Activated T-helper 1 cell treated with anti-CD3 and anti-CD28 coated beads, Interleukin-2, amount 50 U/mL, for 16 hours (primary cell): ENCODE data around the gene ALDH3B2.
"Not testable (repeated sequence)": the region's sequence is repeated elsewhere in the genome, so short reads cannot be mapped to it uniquely, and the experiment has no call there.

Experiments
- DNase-seq, 2 donors: peaks; one replicate each; pipeline ENCODE4 v3.0.0-alpha.2; 2020; ENCODE audit warnings: low read depth in 1 of 2, low spot score in 1 of 2

The ALDH3B2 gene, protein sequence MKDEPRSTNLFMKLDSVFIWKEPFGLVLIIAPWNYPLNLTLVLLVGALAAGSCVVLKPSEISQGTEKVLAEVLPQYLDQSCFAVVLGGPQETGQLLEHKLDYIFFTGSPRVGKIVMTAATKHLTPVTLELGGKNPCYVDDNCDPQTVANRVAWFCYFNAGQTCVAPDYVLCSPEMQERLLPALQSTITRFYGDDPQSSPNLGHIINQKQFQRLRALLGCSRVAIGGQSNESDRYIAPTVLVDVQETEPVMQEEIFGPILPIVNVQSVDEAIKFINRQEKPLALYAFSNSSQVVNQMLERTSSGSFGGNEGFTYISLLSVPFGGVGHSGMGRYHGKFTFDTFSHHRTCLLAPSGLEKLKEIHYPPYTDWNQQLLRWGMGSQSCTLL

DNA sequence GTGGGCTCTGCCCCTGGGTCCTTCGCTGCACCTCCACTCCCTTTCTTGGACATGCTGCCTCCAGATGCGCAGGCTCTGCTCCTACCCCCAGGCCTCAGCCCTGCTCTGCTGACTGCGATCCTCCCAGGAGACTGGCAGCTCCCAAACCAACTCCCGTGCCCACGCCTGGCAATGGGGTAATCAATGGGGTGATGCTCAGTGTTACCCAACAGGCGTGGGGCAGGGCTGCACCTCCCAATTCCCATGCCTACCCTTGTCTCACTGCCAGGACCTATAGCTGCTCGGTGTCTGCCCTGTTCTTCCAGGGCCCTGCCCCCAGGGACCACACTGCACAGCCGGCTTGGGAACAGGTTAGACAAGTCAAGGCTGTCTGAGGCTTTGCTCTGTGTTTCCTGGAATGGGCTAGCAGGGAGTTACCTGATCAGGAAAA is at the start of gene ALDH3B2:
ALDH3B2 (minus strand) TSS at position 182 of the 430 bp plus-strand sequence. CDS start 7,688 bp downstream, outside the sequence.
- DNase-seq = no peak

DNA sequence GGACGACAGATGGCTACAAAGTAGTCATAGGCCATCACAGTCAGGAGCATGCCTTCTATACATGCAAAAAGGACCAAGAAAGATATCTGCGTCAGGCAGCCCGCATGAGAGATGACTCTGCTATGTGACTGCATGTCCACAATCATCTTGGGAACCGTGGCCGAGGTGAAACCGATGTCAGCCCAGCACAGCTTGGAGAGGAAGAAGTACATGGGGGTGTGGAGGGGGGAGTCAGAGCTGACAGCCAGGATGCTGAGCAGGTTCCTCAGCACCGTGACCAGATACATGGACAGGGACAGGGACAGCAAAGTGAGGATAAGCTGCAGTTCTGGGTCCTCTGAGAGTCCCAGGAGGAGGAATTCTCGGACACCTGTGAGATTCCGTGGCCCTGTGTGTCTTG is 48.6 kb upstream of the ALDH3B2 start:
- DNase-seq = not testable (repeated sequence)

DNA sequence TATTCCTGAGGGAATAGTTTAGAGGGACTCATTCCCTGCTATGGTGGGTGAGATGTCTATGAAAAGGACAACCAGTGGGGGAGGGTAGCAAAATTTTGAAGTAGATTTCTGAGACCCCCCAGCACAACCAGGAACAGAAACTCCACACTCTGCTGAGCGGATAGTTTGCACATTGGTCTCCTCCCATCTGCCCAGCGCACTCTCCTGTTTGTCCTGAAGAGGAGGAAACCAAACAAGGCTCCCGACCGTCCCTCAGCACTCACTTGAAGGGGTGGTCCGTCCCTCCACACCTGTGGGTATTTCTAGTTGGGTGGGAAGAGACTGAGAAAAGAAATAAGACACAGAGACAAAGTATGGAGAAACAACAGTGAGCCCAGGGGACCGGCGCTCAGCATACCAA is 41.8 kb upstream of the ALDH3B2 start:
- not testable (repeated sequence) for DNase-seq

GRCh38 chr11:67715801-67716200 is 41.4 kb upstream of the ALDH3B2 start:
- not testable (repeated sequence) for DNase-seq

DNA sequence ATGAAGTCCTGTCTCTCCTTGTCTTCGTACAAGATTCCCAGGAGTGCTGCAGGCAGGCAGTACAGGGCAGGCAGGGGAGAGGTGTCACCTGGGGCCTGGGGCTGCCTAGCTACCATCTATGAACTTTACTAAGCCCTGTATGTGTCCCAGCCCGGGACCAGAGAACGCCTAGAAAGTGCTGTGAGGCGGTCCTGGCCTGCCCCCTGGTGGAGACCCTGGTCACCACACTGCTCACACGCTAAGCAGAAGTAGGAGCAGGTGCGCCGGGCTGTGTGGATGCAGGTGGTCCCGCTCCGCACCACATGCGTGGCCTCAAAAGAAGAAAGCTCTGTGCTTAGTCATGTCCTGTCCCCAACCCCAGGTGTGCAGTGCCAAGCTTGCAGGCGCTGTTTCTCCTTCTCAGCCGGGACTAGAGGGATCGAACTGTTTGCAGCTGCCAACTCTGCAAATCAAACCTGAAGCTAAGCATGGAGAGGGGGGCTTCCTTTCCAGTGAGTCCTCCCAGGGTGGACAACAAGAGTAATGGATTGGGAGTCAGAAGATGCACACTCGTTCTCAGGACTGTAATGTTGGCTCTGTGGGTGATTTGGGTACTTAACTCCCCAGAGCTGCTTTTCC is 39.6 kb upstream of the ALDH3B2 start:
- peak; percentile 20 to 35 for DNase-seq

- DNase-seq = not testable (repeated sequence)
Observed at GRCh38 chr11:67711676-67712075, 37.3 kb upstream of the ALDH3B2 start.

GRCh38 chr11:67711212-67711611 is 36.8 kb upstream of the ALDH3B2 start:
- not testable (repeated sequence) for DNase-seq

- DNase-seq = not testable (repeated sequence)
Observed at GRCh38 chr11:67709806-67710205, 35.4 kb upstream of the ALDH3B2 start.

- no peak for DNase-seq
Observed at GRCh38 chr11:67705264-67705663, 30.8 kb upstream of the ALDH3B2 start.

- DNase-seq = no peak
Observed at GRCh38 chr11:67704524-67704923, 30.1 kb upstream of the ALDH3B2 start.

DNA sequence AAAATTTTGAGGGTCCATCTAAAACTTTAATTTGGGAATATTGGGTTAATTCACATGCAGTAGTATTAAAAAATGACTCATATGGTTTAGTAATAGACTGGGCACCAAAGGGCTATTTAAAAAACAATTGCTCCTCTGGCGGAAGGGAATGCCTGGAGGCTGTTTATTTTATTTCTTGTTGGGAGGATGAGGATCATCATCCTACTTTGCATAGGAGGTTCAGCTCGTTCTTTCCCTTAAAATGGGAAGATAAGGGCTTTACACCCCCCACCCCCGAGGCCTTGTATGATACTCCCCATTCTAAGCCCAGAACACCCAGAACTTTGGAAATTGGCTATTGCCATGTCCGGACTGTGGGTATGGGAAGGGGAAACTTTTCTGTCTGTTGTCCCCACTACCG is 29.3 kb upstream of the ALDH3B2 start:
- DNase-seq = not testable (repeated sequence)

DNA sequence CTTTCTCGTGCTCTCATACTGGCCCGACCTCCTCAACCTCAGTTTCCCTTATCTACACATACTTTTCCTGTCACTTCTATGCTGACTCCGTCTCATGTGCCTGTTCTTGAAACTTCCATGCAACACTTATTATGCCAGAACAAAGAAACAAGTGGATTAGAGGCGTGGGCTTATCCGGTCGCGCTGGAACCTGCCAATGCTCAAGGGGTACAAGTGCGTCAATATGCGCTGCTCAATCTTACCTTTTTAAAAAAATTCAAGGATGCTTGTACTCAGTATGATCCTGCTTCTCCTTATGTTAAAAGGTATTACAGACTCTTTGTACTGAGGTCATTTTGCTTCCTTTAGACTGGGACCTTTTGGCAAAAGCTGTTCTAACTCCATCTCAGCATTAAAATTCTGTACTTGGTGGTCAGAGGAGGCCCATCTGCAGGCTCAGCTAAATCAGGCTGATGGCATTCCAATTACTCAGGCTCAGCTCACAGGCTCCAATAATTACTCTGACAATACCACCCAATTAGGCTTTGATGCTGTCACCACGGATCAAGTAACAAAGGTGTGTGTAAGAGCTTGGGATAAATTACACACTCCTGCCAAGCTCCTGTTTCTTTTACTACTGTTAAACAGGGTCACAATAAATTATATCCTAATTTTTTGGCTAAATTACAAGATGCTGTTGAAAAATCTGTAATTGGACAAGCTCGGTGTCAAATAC is 26.3 kb upstream of the ALDH3B2 start:
- no peak for DNase-seq

- DNase-seq = no peak
Observed at GRCh38 chr11:67700141-67700540, 25.7 kb upstream of the ALDH3B2 start.

DNA sequence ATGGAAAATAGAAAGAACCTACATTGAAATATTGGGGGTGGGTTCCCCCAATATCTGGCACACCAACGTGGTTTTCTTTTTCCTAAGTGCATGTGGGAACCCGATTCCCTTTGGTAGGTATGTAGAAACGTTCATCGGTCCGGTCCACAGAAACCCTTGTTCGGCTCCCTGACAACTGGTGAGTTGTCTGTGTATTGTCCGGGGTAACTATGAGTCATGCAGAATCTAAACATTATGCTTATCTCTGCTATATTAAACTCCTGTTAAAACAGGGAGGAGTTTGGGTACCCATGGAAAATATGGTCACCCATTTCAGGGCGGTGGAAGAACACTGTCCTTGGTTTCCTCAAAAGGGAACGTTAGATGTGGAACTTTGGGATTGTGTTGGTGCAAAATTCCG is 25.1 kb upstream of the ALDH3B2 start:
- DNase-seq = no peak

DNA sequence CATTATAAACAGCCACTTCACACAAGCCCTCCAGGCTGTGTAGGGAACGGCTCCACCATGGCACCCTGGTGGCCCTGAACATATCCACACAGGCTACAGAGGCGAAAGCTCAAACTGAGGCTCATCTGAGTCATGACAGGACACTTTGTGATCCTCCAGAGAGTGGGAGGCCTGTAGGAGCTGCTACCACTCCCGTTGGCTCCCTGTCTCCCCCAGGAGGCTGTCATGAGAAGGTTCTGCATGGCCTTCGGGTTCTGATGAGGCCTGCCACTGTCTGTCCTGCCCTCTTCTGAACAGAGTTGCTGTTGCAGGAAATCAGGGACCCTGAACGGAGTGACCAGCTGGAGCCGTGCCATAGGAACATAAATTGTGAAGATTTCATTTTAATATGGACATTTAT is 23.8 kb upstream of the ALDH3B2 start:
- no peak for DNase-seq

DNA sequence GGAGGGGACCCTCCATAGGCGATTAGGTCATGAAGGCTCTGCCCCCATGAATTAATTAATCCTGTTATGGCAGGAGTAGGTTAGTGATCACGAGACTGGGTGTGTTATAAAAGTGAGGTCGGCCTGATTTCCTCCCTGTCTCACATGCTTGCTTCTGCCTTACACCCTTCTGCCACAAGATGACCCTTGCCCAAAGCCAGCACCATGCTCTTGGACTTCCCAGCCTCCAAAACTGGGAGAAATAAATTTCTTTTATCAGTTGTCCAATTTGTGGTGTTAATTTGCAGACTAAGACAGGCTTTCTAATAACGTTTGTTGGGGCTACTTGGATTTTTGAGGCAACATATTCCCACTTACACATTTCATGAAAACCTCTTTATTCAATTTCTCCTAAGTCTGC is 23.4 kb upstream of the ALDH3B2 start:
- no peak for DNase-seq

DNA sequence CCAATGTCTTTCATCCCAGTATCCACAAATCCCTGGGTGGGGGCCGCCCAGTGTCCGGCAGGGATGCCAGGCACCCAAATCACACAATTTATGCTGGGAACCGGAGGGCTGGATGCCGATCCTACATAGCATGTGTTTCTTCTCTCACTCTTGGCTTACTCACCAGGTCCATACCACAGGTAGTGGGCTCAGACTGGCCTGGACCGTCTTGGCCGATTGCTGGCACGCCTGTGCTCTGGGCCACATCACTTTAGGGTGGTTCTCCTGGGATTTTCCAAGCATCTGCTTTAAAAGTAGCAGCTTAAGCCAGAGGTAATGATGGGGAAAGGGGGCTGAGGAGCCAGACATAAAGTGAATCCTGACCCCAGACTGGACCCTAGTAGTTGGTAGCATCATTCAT is 22.6 kb upstream of the ALDH3B2 start:
- DNase-seq = no peak

- DNase-seq = no peak
Observed at GRCh38 chr11:67695606-67696005, 21.2 kb upstream of the ALDH3B2 start.

DNA sequence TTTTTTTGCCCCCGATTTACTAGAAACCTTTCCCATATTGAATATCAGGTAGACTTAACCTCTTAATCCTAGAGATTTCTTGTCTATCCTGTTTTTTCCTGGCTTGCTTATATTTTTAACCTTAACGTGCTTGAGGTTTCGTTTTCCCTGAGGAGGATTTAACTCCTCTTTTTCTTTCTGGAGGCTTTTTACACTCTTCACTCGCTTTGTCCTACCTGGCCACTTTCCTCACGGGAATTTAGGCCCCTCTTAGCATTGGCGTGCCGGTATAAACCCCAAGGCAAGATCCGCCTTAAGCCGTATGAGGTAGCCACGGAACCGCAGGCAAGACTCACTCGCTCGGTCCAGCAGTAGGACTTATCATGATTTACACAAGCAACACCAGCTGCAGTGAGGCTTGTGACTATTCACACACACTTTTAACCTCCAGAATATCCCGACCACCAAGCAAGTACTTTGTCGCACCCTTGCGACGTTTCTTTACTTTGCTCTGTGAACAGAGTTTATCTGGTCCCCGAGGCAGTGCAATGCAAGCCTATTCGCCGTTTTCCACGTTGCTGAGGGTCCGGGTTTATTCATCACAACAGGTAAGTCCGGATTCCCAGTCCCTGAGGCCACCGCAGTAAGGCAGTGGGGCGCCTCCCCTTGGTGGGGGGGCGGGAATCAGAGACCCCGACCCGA is 20.6 kb upstream of the ALDH3B2 start:
- DNase-seq = no peak

DNA sequence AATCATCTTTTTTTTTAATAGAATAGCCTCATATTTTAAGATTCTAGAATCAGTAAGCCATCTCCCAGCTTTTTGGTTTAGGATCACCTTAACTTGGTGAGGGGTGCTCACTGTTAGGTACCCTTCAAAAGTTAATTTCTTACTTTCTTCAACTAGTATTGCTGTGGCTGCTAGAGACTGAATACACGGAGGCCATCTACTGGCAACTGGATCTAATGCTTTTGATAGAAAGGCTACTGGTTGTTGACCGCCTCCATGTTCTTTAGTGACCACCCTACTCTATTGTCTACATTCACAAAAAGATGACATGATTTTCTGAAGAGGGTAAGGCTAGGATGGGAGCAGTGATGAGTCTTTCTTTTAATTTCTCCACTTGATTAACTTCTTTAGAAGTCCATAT is 16.7 kb upstream of the ALDH3B2 start:
- no peak for DNase-seq

DNA sequence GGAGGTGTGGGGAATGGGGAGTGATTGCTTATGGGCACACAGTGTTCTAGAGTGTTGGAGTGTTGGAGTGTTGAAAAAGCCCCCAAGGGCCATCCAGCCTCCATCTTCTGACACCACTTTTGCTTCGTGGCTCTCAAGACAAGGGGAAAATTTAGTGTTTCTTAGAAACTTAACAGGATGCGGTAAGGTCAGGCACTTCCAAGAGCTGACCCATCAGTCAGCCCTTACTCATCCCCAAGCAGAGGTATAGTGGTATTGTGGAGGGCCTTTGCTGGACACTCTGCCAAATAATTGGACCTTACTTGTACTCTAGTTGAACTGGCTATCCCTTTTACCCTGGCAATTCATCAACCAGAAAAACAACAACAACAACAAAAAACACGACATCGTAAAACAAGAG is 14.8 kb upstream of the ALDH3B2 start:
- no peak for DNase-seq
